CD4-positive, alpha-beta T cell treated with Interleukin-17A for 4 hours (primary cell): ENCODE data around the gene SP6.
A peak's percentile ranks its signal among the peaks of the same experiment; 100 is the strongest.

Experiments
- DNase-seq: peaks from one replicate; pipeline ENCODE4 v3.0.0-alpha.2; 2020; ENCODE audit warnings: mixed read lengths

Gene SP6

GRCh38 chr17:47853616-47854015, 2.7 kb upstream of the SP6 start:
- no peak for DNase-seq

GRCh38 chr17:47852113-47852949, 1.4 kb upstream of the SP6 start:
- no peak for DNase-seq

DNA sequence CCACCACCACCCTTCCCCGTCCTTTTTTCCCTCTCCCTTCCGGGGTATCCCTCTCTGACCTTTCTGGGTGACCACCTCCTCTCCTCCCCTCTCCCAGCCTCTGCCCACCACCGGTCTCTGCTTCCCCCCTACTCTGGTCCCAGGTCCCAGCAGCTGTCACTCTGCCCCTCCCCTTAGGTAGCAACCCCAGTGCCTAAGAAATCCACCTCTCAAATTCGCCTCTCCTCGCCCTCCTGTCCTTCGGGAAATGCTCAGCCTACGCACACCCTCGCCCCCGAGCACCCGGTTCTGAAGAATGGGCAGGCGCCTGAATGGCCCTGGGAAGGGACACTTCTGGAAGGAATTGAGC, 775 bp upstream of the SP6 start:
- no peak for DNase-seq

DNA sequence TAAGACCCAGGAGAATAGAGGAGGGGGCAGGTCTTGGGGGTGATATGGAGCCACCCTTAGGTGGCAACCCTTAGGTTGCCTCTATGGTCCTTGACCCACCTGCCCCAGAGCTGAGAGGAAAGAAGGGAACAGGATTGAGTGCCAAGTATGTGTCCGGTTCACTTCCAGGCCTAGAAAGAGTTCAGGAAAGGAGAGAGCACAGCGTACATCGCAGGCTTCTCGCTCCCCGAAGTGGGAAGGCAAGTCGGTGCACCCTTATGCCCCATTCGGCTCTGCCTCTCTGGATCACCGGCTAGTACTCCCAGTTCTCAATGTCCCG, 631 bp downstream of the SP6 start:
- no peak for DNase-seq

GRCh38 chr17:47848198-47848513, 2.8 kb downstream of the SP6 start:
- no peak for DNase-seq

- DNase-seq: peak; percentile 48
Measured at GRCh38 chr17:47847341-47848197, 3.4 kb downstream of the SP6 start.

DNA sequence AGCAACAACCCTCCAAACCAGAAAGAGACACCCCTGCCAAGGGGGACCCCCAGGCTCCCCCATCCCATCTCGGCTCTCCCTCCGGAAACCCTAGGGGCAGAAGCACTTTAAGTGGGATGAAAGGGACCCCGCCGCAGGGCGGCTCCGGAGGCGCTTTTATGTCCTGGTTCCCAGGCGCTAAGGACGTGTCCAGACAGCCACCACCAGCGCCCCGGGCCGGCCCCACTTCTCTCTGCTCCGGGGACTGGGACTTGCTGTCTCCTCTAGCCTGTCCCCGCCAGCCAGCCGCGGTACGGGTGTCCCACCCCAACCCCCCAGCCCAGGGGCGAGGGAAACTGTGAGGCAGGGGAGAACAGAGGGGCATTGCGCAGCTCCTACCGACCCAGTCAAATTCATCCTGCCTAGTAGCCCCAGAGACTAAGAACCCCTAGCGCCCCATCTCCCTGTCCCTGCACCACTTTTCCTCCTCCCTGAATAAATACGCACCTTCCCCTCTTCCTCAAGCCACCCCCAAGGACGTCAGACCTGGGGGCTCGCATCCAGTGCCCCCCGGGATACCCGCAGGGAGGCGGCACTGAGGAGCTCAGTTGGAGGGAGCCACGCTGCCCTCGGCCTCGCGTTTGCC, 4.1 kb downstream of the SP6 start:
- DNase-seq: no peak

DNA sequence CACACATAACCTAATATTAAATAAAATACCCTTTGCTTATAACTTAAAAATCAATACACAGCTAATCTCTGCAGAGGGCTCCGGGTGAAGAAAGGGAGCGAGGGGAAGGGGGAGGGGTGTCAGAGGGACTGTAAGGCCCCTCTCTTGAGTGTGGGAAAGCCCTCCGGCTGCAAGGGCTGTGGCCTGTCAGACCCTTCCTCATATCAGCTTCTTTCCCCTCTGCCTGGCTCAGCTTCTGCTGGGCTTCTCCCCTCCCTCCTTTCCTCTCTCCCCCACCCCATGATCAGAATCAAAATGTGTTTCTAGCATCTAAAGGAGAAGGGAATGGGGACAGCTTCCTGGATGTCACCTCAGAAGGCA, 5.3 kb downstream of the SP6 start:
- no peak for DNase-seq

- no peak for DNase-seq
Measured at GRCh38 chr17:47844814-47845715, 5.9 kb downstream of the SP6 start.

- DNase-seq: no peak
Measured at GRCh38 chr17:47844227-47844626, 6.7 kb downstream of the SP6 start.

DNA sequence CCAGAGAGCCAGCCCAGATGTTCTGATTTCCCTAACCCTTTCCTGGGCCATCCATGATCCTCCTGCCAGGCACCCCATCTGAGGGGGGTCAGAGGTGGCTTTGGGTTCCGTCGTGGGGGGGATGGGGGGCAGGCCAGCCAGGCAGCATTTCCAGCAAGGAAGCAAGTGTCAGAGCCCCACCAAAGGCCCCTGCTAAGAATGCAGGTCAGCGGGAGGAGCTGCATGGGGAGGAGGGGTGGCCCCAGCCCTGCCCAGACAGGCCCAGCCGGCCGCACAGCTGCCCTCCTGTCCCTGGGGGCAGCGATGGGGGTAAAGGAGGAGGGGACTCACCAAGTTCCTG, 7.6 kb downstream of the SP6 start:
- no peak for DNase-seq

- DNase-seq: no peak
Measured at GRCh38 chr17:47841488-47842291, 9.3 kb downstream of the SP6 start.

- peak; percentile 90 for DNase-seq
Measured at GRCh38 chr17:47840742-47841487, 10.0 kb downstream of the SP6 start, which contains the start of gene SCRN2. Gene SCRN2 (minus strand): TSS chr17:47841273. CDS start chr17:47840843, 430 bp downstream.

- no peak for DNase-seq
Measured at GRCh38 chr17:47840001-47840741, 10.8 kb downstream of the SP6 start.

- no peak for DNase-seq
Measured at GRCh38 chr17:47839071-47839470, 11.9 kb downstream of the SP6 start.

DNA sequence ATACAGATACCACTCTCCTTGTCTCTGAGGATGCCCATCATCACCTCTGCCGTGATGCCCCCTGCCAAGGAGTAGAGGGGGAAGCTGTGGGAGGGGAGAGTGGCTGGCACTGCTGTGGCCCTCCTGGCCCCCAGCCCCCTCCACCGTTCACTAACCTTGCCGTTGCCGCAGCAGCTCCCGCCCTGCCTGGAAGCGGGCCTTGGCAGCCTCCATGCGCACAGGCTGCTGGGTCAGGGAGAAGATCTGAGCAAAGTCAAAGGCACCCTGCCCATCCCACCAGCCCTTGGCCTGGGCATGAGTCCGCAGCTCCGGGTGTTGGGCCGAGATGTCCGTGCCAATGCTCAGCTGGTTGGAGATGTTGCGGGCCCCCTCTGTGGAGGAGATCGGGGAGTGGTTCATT, 12.3 kb downstream of the SP6 start:
- DNase-seq: no peak

DNA sequence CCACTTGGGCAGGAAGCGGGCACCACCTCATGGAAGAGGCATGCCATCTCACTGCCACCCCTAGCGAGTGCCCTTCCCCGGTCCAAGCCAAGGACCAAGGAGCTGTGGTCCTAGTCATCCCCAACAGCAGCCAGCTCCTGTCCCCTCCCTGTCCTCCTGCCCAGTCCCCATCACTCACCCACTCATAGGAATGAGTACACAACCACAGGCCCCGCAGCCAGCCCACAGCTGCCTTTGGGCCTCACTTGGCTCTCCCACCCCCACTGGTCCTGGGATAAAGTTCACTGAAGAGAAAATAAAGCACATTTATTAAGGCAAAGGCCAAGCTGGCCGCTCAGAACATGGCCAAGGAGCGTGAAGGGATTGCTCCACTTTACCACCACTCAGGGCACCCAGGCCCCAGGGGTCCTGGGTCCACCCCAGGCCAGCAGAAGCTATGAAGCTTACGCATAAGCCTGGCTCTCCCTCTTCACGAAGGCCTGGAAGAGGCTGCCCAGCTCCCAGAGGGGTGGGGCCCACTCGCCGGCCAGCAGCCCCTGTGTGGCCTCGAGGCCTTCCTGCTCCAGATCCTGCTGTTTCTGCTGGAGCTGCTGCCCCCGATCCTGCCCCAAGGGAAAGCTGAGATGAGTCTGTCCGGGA, 13.4 kb downstream of the SP6 start:
- no peak for DNase-seq

GRCh38 chr17:47836601-47837000, 14.4 kb downstream of the SP6 start:
- DNase-seq: no peak

GRCh38 chr17:47834756-47835155, 16.2 kb downstream of the SP6 start:
- no peak for DNase-seq

- DNase-seq: no peak
Measured at GRCh38 chr17:47831934-47832327, 19.0 kb downstream of the SP6 start.
